GM20431 (cell line): Measurements from ENCODE around the gene PCDHB9.
"Not testable (repeated sequence)": the region's sequence is repeated elsewhere in the genome, so short reads cannot be mapped to it uniquely, and the experiment has no call there.

Experiments used
- in situ Hi-C: fragments of 300-500 bp; cut with MseI, MboI; formaldehyde crosslinking; loops from one replicate; pipeline ENCODE4 v1.15.0; 2020; ENCODE audit warnings: low sequenced_read_pairs; ENCODE audit not compliant: unreplicated experiment

The PCDHB9 gene

GRCh38 chr5:141184117-141184855 lies 2.7 kb upstream of the PCDHB9 start:
- in situ Hi-C loops = not testable (repeated sequence)

- in situ Hi-C loops = not testable (repeated sequence)
These were observed 1.7 kb downstream of the PCDHB9 start for GRCh38 chr5:141188682-141189081.

- in situ Hi-C loops = not testable (repeated sequence)
These were observed 2.2 kb downstream of the PCDHB9 start for GRCh38 chr5:141189131-141189530.

GRCh38 chr5:141192110-141192725 lies 5.3 kb downstream of the PCDHB9 start, which contains the start of gene PCDHB10:
Gene PCDHB10, plus strand, starts transcription at chr5:141192353. Its CDS starts 200 bp downstream, at chr5:141192553.
- in situ Hi-C loops = no loop called here

GRCh38 chr5:141194332-141194731 lies 7.4 kb downstream of the PCDHB9 start:
- in situ Hi-C loops = not testable (repeated sequence)

- in situ Hi-C loops = no loop called here
These were observed 9.4 kb downstream of the PCDHB9 start for GRCh38 chr5:141196363-141196762.

GRCh38 chr5:141199359-141200235 lies 12.6 kb downstream of the PCDHB9 start, which contains the start of gene PCDHB11:
Gene PCDHB11, plus strand, starts transcription at chr5:141199627. Its CDS starts 148 bp downstream, at chr5:141199775.
- in situ Hi-C loops = no loop called here

- in situ Hi-C loops = not testable (repeated sequence)
These were observed 14.2 kb downstream of the PCDHB9 start for GRCh38 chr5:141201126-141201525.

- in situ Hi-C loops = not testable (repeated sequence)
These were observed 14.7 kb downstream of the PCDHB9 start for GRCh38 chr5:141201646-141202045.

GRCh38 chr5:141208478-141208877 lies 21.5 kb downstream of the PCDHB9 start, which contains the start of gene PCDHB12:
Gene PCDHB12, plus strand, starts transcription at chr5:141208719. Its CDS starts 189 bp downstream, at chr5:141208908.
- in situ Hi-C loops = no loop called here

- in situ Hi-C loops = not testable (repeated sequence)
These were observed 23.3 kb downstream of the PCDHB9 start for GRCh38 chr5:141210281-141210680.

- in situ Hi-C loops = not testable (repeated sequence)
These were observed 23.9 kb downstream of the PCDHB9 start for GRCh38 chr5:141210849-141211248.

GRCh38 chr5:141213656-141214339 lies 26.8 kb downstream of the PCDHB9 start, which contains the start of gene PCDHB13:
Gene PCDHB13, plus strand, starts transcription at chr5:141213919. Its CDS starts 205 bp downstream, at chr5:141214124.
- in situ Hi-C loops = not testable (repeated sequence)

GRCh38 chr5:141214583-141214982 lies 27.6 kb downstream of the PCDHB9 start:
- in situ Hi-C loops = not testable (repeated sequence)

GRCh38 chr5:141215504-141215903 lies 28.5 kb downstream of the PCDHB9 start:
- in situ Hi-C loops = not testable (repeated sequence)

GRCh38 chr5:141216035-141216434 lies 29.1 kb downstream of the PCDHB9 start:
- in situ Hi-C loops = not testable (repeated sequence)

- in situ Hi-C loops = no loop called here
These were observed 36.3 kb downstream of the PCDHB9 start, which contains the start of gene PCDHB14 for GRCh38 chr5:141223112-141223783. Gene PCDHB14, plus strand, starts transcription at chr5:141223343. Its CDS starts 163 bp downstream, at chr5:141223506.

GRCh38 chr5:141224844-141225243 lies 37.9 kb downstream of the PCDHB9 start:
- in situ Hi-C loops = not testable (repeated sequence)

GRCh38 chr5:141225421-141225820 lies 38.5 kb downstream of the PCDHB9 start:
- in situ Hi-C loops = not testable (repeated sequence)
